H1 (cell line): ENCODE data around the gene TRIM75. TPM values are rescaled to one million over a fixed set of nuclear protein-coding genes. Genes with fewer than 3 reads are reported as not detected.

Source experiments
- polyA plus RNA-seq, 7 experiments: library from polyadenylated mRNA; depleted of rRNA in 3 of 7; stranded (reverse) in 5 of 7; unstranded in 2 of 7; fragments of >200 nt in 5 of 7; fragments of 200-250 nt in 2 of 7; gene quantifications; 1 replicate in 5 of 7; 2 replicates in 1 of 7; 4 replicates in 1 of 7; pipeline versions ENCODE4 v1.2.1 to v1.2.3, GENCODE V29; 2011 to 2013; ENCODE audit warnings: missing spikeins in 2 of 7, mixed read lengths in 2 of 7
- small RNA-seq: library from polyadenylated mRNA; stranded (forward); fragments of <200 nt; extraction: miRNeasy Mini kit (QIAGEN cat#:217004); gene quantifications from one replicate; pipeline ENCODE3, GENCODE V24; 2013; ENCODE audit not compliant: insufficient read depth
- total RNA-seq: library from RNA; stranded (reverse); fragmentation: NEBNext Ultra II Directional; extraction: Animal tissue kit (Norgen Biotek cat#: 25700); gene quantifications from 2 replicates; pipeline ENCODE4 v1.2.1, GENCODE V29; 2021

The TRIM75 gene
- total and polyA plus RNA-seq, 2 of the 8 experiments (the other 6 are each of a cell fraction or from before 2014, with no cell fraction given) = not detected

Small RNA genes within 50 kb of the gene (small RNA-seq; reads per million reads assigned to genes)
- gene AC106872.12 = not detected

Other genes starting within 250 kb of the TRIM75 start
- gene APELA, start 176.7 kb upstream of the TRIM75 start, total RNA-seq = 60.2 and 65.2 TPM in 2 replicates
- gene APELA, start 176.7 kb upstream of the TRIM75 start, polyA plus RNA-seq (2011; rRNA removed) = 41.9 and 81.8 TPM in 2 replicates
- 4.1 and 5.0 TPM in 2 replicates for gene TRIM61, start 76.2 kb upstream of the TRIM75 start, total RNA-seq
- gene TRIM61, start 76.2 kb upstream of the TRIM75 start, polyA plus RNA-seq (2011; rRNA removed) = 0.05 and 0.18 TPM in 2 replicates
- gene TRIM60, start 21.9 kb upstream of the TRIM75 start, total RNA-seq = not detected in 2 replicates
- not detected in 2 replicates for gene TRIM60, start 21.9 kb upstream of the TRIM75 start, polyA plus RNA-seq (2011; rRNA removed)
- gene TMEM192, start 59.0 kb downstream of the TRIM75 start, total RNA-seq = 10.2 and 10.9 TPM in 2 replicates
- gene TMEM192, start 59.0 kb downstream of the TRIM75 start, polyA plus RNA-seq (2011; rRNA removed) = 4.2 and 7.3 TPM in 2 replicates
- gene KLHL2, start 153.7 kb downstream of the TRIM75 start, total RNA-seq = 9.9 and 12.0 TPM in 2 replicates
- gene KLHL2, start 153.7 kb downstream of the TRIM75 start, polyA plus RNA-seq (2011; rRNA removed) = 3.2 and 5.2 TPM in 2 replicates